ENCODE results near the gene MBNL2.

The MBNL2 gene

DNA sequence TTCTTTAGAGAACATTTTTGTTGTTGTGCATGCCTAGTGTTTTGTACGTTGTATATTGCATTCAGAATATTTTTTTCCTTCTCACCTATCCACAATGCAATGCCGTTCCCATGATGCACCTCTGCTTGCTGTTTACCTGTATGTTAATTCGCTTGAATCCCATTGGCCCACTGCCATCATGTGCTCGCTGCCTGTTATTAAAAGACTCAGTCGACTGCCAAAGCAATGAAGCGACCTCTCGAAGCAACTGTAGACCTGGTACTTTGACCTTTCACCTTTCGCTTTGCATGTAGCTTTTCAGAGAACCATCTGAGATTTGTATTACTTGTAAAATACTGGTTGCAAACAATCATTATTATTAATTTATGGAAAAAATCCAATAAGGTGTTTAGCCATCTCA lies 134.5 kb downstream of the MBNL2 start:
- DNase-seq: no peak

DNA sequence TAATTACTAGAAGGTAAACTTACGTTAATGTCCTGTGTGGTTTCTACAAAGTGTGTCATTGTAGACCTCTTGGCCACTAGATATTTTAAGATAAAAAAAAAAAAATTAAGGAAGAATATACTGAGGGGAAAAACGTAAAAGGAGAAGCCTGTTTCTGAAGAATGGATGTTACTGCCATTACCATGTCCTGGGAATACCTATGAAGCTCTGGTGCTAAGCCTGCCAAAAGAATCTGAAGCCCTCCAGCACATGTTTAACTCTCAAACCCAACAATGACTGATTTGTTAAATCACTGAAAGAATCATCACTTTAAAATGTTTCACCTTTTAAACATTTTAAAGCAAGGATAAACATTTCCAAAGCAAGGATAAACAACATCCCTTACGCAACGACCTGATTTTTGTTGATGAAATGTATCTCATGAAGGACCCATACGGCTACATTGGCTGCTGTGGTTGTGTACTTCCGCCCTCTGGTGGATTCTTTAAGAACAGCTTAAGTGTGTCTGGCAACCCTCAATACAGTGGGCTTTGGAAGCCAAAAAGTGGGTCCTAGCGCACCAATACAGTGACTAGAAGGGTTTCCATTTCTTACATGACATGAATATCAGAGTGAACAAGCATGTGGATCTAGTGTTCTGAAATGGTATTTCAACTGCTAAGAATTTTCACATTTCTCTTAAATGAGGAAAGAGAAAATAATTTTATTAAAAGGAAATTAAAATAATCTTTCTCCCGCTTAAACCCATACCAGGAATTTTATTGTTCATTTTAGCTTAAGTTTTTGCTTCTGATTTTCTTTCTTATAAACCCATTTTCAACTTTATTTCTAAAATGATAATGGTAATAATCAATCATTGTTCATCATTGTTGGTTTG lies 137.3 kb downstream of the MBNL2 start:
- peak; percentile 37 to 66 for DNase-seq

DNA sequence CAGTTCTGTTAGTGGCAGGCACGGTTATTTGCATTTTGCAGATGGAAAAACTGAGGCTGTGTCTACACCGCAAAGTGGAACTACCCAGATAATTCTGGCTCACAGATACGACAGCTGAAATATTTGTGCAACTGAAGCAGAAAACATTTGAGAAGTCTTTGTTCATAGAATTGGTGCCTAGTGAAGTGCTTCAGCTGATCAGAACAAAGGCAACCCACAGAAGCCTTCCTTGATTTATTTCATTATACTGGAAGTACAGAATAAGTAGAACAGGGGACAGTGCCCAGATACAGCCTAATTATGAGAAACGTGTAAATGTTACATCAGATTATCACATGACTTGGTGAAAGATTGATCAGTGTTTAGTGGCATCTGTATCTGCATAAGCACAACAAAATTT lies 138.5 kb downstream of the MBNL2 start:
- no peak for DNase-seq

- no peak for DNase-seq
Observed at GRCh38 chr13:97364031-97364430, 141.9 kb downstream of the MBNL2 start.

DNA sequence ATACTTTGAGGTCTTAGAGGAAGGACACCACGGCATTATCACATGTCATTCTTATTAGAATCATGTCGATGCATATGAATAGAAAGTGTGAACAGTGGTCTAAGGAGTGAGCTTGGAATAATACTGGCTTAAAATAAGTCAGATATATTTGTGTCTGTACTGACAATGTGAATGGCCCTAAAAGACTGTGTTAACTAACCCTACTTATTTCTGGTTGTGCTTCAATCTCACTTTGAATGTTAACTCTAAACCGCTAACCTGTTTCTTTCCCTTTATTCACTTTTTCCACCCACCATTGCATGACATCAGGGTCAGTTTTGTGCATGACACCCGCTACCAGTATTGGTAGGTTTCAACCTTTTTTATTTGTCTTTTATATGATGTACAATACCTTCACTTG lies 142.7 kb downstream of the MBNL2 start:
- DNase-seq: no peak

- no peak for DNase-seq
Observed at GRCh38 chr13:97366172-97366688, 144.1 kb downstream of the MBNL2 start.

GRCh38 chr13:97367016-97367822 lies 145.1 kb downstream of the MBNL2 start:
- DNase-seq: no peak

DNA sequence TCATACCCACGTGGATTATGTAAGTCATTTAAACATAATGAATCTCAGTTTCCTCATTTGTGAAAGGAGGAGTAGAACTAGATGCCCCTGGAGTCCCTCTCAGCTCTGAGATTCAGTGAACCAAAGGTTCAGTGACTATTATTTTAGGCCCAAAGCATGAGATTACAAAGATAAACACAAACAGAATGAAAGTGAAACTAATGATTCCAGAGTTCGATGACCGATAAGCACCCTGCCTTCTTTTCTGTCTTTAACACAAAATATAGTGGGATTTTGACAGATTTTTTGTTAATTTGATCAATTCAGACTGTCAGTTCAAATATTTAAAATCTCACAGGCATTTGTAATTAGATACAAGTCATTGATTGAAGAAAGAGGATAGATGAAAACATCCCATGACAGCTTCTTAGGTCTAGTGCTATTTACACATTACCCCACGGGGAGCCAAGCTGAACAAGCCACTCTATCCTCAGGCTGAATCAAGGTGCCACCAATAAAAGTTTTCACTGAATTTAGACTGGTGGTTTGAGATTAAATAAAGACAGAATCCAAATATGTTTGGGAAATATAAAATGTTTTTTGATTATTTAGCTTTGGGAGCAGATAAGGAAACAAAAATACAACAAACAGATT lies 147.2 kb downstream of the MBNL2 start:
- DNase-seq: peak in 1 of 2 experiments; percentile 21

GRCh38 chr13:97371486-97372109 lies 149.5 kb downstream of the MBNL2 start:
- DNase-seq: no peak

- no peak for DNase-seq
Observed at GRCh38 chr13:97372936-97373335, 150.8 kb downstream of the MBNL2 start.

DNA sequence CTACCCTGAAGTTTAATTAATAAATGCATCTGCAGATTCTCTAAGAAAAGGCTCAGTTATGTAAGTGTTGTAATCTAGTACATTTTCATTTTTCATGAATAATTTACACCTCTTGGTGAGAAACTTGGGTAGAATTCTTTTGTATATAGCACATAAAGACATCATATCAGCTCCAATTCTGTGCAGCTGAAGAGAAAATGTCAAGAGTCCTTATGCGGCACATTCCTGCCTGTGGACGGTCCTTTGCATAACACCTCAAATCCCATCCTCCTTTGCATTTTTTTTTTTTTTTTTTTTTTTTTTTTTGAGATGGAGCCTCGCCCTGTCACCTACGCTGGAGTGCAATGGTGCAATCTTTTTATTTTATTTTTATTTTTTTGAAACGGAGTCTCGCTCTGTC lies 151.7 kb downstream of the MBNL2 start:
- DNase-seq: no peak

- no peak for DNase-seq
Observed at GRCh38 chr13:97376981-97377380, 154.8 kb downstream of the MBNL2 start.

- no peak for DNase-seq
Observed at GRCh38 chr13:97379386-97379785, 157.3 kb downstream of the MBNL2 start.

- no peak for DNase-seq
Observed at GRCh38 chr13:97380696-97381095, 158.6 kb downstream of the MBNL2 start.

DNA sequence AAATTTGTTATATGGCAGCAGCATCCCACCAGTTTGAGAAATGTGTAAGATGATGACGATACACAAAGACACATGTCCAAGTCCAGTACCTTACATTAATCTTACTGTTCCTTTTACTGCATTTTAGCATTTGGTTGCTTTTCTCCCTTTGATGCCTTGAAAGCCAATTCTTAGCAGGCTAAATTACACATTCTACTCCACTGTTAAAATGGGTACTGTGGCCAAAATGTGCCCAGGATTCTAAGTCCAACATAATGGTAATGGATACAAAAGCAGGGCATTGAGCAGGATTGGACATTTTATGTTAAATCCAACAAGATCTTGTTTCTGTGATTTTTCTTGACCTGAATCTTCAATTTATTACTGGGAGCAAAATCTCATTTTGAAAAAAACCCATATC lies 159.1 kb downstream of the MBNL2 start:
- no peak for DNase-seq

DNA sequence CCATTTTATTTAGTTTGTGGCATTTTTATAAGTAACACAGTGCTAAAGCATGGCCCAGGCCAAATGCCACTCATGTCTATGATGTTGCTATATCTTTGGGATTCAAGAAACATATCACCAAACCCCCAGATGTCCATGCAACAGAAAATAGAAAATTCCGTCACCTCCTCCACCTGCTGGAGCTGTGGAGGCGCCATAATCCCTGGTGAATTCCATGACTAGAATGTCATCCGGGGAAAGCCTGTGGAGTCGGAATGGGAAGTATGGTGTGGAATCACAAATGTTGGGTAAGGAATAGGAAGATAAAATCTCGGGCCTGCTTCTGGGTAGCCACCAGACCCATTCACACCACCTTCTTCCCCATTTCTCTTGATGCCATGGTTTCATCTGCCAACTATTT lies 160.1 kb downstream of the MBNL2 start:
- DNase-seq: no peak

- DNase-seq: no peak
Observed at GRCh38 chr13:97384371-97384770, 162.2 kb downstream of the MBNL2 start.

DNA sequence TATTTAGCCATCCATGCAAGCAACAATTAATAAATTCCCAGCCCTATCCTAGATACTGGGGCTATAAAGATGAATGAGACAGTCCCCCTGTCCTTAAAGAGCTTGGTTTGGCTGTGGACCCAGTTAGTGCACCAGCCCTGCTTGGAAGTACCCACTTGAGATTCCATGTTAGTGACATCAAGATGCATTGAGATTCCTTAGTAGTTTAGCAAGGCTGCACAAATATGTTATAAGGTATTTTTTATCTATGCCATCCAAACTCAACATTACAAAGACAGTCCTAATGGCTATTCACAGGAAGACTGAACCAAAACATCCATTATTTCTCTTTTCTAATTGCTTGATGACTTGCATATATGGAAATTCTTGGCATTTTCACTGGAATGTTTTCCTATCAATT lies 163.0 kb downstream of the MBNL2 start:
- no peak for DNase-seq

GRCh38 chr13:97385854-97386253 lies 163.7 kb downstream of the MBNL2 start:
- no peak for DNase-seq

GRCh38 chr13:97386801-97387484 lies 164.8 kb downstream of the MBNL2 start:
- no peak for DNase-seq

GRCh38 chr13:97387485-97387839 lies 165.3 kb downstream of the MBNL2 start:
- no peak for DNase-seq

- DNase-seq: no peak
Observed at GRCh38 chr13:97387890-97388289, 165.8 kb downstream of the MBNL2 start.

Data from AML-193 (cell line).